Thyroid gland (tissue), 4 donors: Measurements from ENCODE around the gene MUC3A.
"Not testable (repeated sequence)": the region's sequence is repeated elsewhere in the genome, so short reads cannot be mapped to it uniquely, and the experiment has no call there.

Experiments used
- CTCF ChIP-seq, 6 experiments: fragments of 200-600 bp in 3 of 6; fragments of 450-650 bp in 3 of 6; sonication (generic) in 3 of 6; IDR thresholded peaks; one replicate each; pipeline ENCODE4 v1.5.1; 2016 to 2019; ENCODE audit warnings: antibody characterized with exemption in 6 of 6, mild to moderate bottlenecking in 2 of 6, inconsistent platforms in 1 of 6, moderate library complexity in 1 of 6
- POLR2A ChIP-seq, 2 donors: fragments of 450-650 bp; IDR thresholded peaks; one replicate each; pipeline ENCODE4 v1.6.1; 2017; ENCODE audit warnings: antibody characterized with exemption in 2 of 2, mild to moderate bottlenecking in 2 of 2, moderate library complexity in 1 of 2

- TF ChIP-seq CTCF, POLR2A (IDR thresholded peaks at IDR 0.05): not testable (repeated sequence)
These were observed 29.4 kb upstream of the MUC3A start for GRCh38 chr7:100919779-100920437.
